NB4 (cell line): ENCODE measurements around the gene TAS1R3.

Experiments used
- CTCF ChIP-seq: IDR thresholded peaks from one replicate; pipeline ENCODE4 v1.5.1; 2012; ENCODE audit warnings: low read depth, low read length
- MAX ChIP-seq: IDR thresholded peaks from 2 replicates; pipeline ENCODE4 v1.6.1; 2011; ENCODE audit warnings: low read depth, low read length
- POLR2A ChIP-seq: IDR thresholded peaks from 2 replicates; pipeline ENCODE4 v1.6.1; 2011; ENCODE audit warnings: mild to moderate bottlenecking; ENCODE audit not compliant: insufficient read length; ENCODE audit errors: extremely low read depth

- TF ChIP-seq CTCF (no peak), POLR2A (no peak), MAX (no peak)
These were observed 27.6 kb downstream of the TAS1R3 start, which contains the start of gene MXRA8 for GRCh38 chr1:1358433-1359271.
